Liver (tissue), 9 donors: Measurements from ENCODE around the gene DNAH2. TPM values are rescaled to one million over a fixed set of nuclear protein-coding genes. Genes with fewer than 3 reads are reported as not detected.

Experiments
- DNase-seq: peaks from one replicate; pipeline ENCODE4 v3.0.0-alpha.2; 2017; ENCODE audit warnings: low spot score
- H3K27ac ChIP-seq, 2 donors: one replicate each; pipeline ENCODE4 v1.7.0; 2013; ENCODE audit warnings: inconsistent platforms in 2 of 2, low read length in 2 of 2, control low read depth in 1 of 2, low read depth in 1 of 2, mild to moderate bottlenecking in 1 of 2
- H3K27me3 ChIP-seq, 4 donors: one replicate each; pipeline versions ENCODE4 v1.6.1 to v1.7.0; 2013; ENCODE audit warnings: low read length in 3 of 4, inconsistent platforms in 1 of 4, mild to moderate bottlenecking in 1 of 4, moderate library complexity in 1 of 4; ENCODE audit not compliant: control insufficient read depth in 4 of 4, insufficient read depth in 4 of 4
- H3K36me3 ChIP-seq, 4 donors: one replicate each; pipeline versions ENCODE4 v1.6.1 to v1.7.0; 2013; ENCODE audit warnings: low read length in 3 of 4, mild to moderate bottlenecking in 3 of 4, low read depth in 1 of 4, moderate library complexity in 1 of 4; ENCODE audit not compliant: control insufficient read depth in 4 of 4, insufficient read depth in 3 of 4
- H3K4me1 ChIP-seq, 4 donors: one replicate each; pipeline versions ENCODE4 v1.6.1 to v1.7.0; 2013; ENCODE audit warnings: low read length in 3 of 4, mild to moderate bottlenecking in 3 of 4, moderate library complexity in 1 of 4; ENCODE audit not compliant: control insufficient read depth in 4 of 4, insufficient read depth in 4 of 4
- H3K4me3 ChIP-seq, 3 donors: one replicate each; pipeline versions ENCODE4 v1.6.1 to v1.7.0; 2013; ENCODE audit warnings: low read length in 3 of 3, control low read depth in 1 of 3, low read depth in 1 of 3, mild to moderate bottlenecking in 1 of 3
- H3K9ac ChIP-seq, 2 donors: one replicate each; pipeline ENCODE4 v1.7.0; 2013; ENCODE audit warnings: low read length in 2 of 2, mild to moderate bottlenecking in 2 of 2, moderate library complexity in 2 of 2, control low read depth in 1 of 2, low read depth in 1 of 2
- H3K9me3 ChIP-seq, 4 donors: one replicate each; pipeline versions ENCODE4 v1.6.1 to v1.7.0; 2013; ENCODE audit warnings: low read length in 3 of 4; ENCODE audit not compliant: control insufficient read depth in 4 of 4
- EGR1 ChIP-seq, 2 donors: IDR thresholded peaks; 2 replicates each; pipeline ENCODE4 v1.6.1; 2016 to 2018; ENCODE audit warnings: antibody characterized with exemption in 2 of 2, low read depth in 2 of 2
- FOXA1 ChIP-seq: IDR thresholded peaks from 2 replicates; pipeline ENCODE4 v1.6.1; 2016; ENCODE audit warnings: antibody characterized with exemption
- FOXA2 ChIP-seq: IDR thresholded peaks from 2 replicates; pipeline ENCODE4 v1.6.1; 2016; ENCODE audit warnings: antibody characterized with exemption
- GABPA ChIP-seq, 2 donors: IDR thresholded peaks in 1 of 2; conservative IDR thresholded peaks in 1 of 2; 2 replicates each; pipeline ENCODE4 v1.6.1; 2016; ENCODE audit warnings: antibody characterized with exemption in 2 of 2, mild to moderate bottlenecking in 1 of 2, moderate library complexity in 1 of 2
- HNF4A ChIP-seq, 2 donors: conservative IDR thresholded peaks; 2 replicates each; pipeline ENCODE4 v1.6.1; 2016; ENCODE audit warnings: antibody characterized with exemption in 2 of 2, mild to moderate bottlenecking in 2 of 2
- HNF4G ChIP-seq: IDR thresholded peaks from 2 replicates; pipeline ENCODE4 v1.6.1; 2016; ENCODE audit warnings: antibody characterized with exemption
- JUND ChIP-seq, 2 donors: IDR thresholded peaks; 2 replicates each; pipeline ENCODE4 v1.6.1; 2016; ENCODE audit warnings: antibody characterized with exemption in 2 of 2
- RXRA ChIP-seq, 2 donors: IDR thresholded peaks; 2 replicates each; pipeline ENCODE4 v1.6.1; 2017 to 2018; ENCODE audit warnings: antibody characterized with exemption in 2 of 2, mild to moderate bottlenecking in 1 of 2
- SP1 ChIP-seq: IDR thresholded peaks from 2 replicates; pipeline ENCODE4 v1.6.1; 2018; ENCODE audit warnings: antibody characterized with exemption, mild to moderate bottlenecking
- YY1 ChIP-seq: IDR thresholded peaks from 2 replicates; pipeline ENCODE4 v1.6.1; 2016; ENCODE audit warnings: antibody characterized with exemption, mild to moderate bottlenecking
- WGBS: extraction: QIAGEN DNeasy Blood & Tissue Kit; methylation state at CpG from one replicate; pipeline ENCODE4 v1.1.7; 2013; 5-methylcytosine and 5-hydroxymethylcytosine counted together
- polyA plus RNA-seq, 2 donors: library from polyadenylated mRNA; stranded (reverse) in 1 of 2; unstranded in 1 of 2; fragments of 200-250 nt in 1 of 2; fragments of >200 nt in 1 of 2; fragmentation: Nextera tagmentation in 1 of 2; extraction: Ambion mirVana in 1 of 2; gene quantifications; one replicate each; pipeline versions ENCODE4 v1.2.1 to v1.2.3, GENCODE V29; 2013 to 2015
- total RNA-seq, 2 donors: library from RNA; depleted of rRNA; stranded (reverse); fragments of >200 nt; gene quantifications; one replicate each; pipeline ENCODE4 v1.2.3, GENCODE V29; 2014
- TF ChIP-seq, protein P1 (sequence below): IDR thresholded peaks from 2 replicates; pipeline ENCODE4 v1.6.1; 2016; ENCODE audit warnings: antibody characterized with exemption
- TF ChIP-seq, protein P2 (sequence below): IDR thresholded peaks from 2 replicates; pipeline ENCODE4 v1.6.1; 2016; ENCODE audit warnings: antibody characterized with exemption
- TF ChIP-seq, protein P3 (sequence below): fragments of 150-350 bp; IDR thresholded peaks from 2 replicates; pipeline ENCODE4 v1.5.1; 2017; ENCODE audit warnings: improper control_type of control experiment, low read depth, low read length; ENCODE audit not compliant: missing input control
- TF ChIP-seq, protein P4 (sequence below): IDR thresholded peaks from 2 replicates; pipeline ENCODE4 v1.6.1; 2016; ENCODE audit warnings: antibody characterized with exemption
- donor health status: healthy.
- donor health status: healthy.
- donor health status: healthy.
- donor health status: healthy.
- donor health status: healthy.

DNAH2 gene
- total and polyA plus RNA-seq, 4 donors = under 0.01 to 0.25 (median 0.05) TPM

DNA sequence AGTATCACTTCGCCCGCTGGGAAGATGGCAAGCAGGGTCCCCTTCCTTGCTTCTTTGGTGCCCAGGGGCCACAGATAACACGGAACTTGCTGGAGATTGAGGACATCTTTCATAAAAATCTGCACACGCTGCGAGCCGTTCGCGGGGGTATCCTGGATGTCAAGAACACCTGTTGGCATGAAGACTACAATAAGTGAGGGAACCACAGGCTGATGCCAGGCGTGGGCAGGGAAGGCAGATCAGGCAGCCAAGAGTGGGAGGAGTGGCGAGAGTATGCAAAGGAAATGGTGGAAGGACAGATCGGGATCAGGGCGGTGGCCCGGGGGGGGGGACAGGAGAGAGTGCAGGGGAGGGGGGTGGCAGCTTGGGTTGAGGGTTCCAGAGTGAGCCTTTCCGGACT, 22.2 kb downstream of the DNAH2 start:
- no peaks in the 10 kb centered on the region for H3K9me3 ChIP-seq
- no peak overlapping the region for H3K4me3 ChIP-seq
- no peaks in the 10 kb centered on the region for H3K27me3 ChIP-seq
- H3K27ac ChIP-seq = no peak overlapping the region
- TF ChIP-seq EGR1 (IDR thresholded peaks at IDR 0.05; ENCODE audit: low read depth in 2 of 2) = no peak
- TF ChIP-seq, protein P1, sequence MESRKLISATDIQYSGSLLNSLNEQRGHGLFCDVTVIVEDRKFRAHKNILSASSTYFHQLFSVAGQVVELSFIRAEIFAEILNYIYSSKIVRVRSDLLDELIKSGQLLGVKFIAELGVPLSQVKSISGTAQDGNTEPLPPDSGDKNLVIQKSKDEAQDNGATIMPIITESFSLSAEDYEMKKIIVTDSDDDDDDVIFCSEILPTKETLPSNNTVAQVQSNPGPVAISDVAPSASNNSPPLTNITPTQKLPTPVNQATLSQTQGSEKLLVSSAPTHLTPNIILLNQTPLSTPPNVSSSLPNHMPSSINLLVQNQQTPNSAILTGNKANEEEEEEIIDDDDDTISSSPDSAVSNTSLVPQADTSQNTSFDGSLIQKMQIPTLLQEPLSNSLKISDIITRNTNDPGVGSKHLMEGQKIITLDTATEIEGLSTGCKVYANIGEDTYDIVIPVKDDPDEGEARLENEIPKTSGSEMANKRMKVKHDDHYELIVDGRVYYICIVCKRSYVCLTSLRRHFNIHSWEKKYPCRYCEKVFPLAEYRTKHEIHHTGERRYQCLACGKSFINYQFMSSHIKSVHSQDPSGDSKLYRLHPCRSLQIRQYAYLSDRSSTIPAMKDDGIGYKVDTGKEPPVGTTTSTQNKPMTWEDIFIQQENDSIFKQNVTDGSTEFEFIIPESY = no peak
- TF ChIP-seq HNF4A (conservative IDR thresholded peaks at IDR 0.05) = no peak
- no peak for TF ChIP-seq YY1
- no peak for TF ChIP-seq GABPA (IDR thresholded peaks at IDR 0.05 in 1 of 2, conservative IDR thresholded peaks at IDR 0.05 in 1 of 2)
- TF ChIP-seq, protein P2, sequence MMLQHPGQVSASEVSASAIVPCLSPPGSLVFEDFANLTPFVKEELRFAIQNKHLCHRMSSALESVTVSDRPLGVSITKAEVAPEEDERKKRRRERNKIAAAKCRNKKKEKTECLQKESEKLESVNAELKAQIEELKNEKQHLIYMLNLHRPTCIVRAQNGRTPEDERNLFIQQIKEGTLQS = no peak
- TF ChIP-seq, protein P3, sequence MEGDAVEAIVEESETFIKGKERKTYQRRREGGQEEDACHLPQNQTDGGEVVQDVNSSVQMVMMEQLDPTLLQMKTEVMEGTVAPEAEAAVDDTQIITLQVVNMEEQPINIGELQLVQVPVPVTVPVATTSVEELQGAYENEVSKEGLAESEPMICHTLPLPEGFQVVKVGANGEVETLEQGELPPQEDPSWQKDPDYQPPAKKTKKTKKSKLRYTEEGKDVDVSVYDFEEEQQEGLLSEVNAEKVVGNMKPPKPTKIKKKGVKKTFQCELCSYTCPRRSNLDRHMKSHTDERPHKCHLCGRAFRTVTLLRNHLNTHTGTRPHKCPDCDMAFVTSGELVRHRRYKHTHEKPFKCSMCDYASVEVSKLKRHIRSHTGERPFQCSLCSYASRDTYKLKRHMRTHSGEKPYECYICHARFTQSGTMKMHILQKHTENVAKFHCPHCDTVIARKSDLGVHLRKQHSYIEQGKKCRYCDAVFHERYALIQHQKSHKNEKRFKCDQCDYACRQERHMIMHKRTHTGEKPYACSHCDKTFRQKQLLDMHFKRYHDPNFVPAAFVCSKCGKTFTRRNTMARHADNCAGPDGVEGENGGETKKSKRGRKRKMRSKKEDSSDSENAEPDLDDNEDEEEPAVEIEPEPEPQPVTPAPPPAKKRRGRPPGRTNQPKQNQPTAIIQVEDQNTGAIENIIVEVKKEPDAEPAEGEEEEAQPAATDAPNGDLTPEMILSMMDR = no peak
- TF ChIP-seq SP1 = no peak
- no peak for TF ChIP-seq FOXA1
- no peak for TF ChIP-seq FOXA2
- H3K9ac ChIP-seq = no peak overlapping the region
- no peak for DNase-seq
- H3K4me1 ChIP-seq = no peaks in the 10 kb centered on the region
- WGBS = 69% methylated on average over 14 of the region's 14 CpGs
- H3K36me3 ChIP-seq = no peaks in the 10 kb centered on the region

DNA sequence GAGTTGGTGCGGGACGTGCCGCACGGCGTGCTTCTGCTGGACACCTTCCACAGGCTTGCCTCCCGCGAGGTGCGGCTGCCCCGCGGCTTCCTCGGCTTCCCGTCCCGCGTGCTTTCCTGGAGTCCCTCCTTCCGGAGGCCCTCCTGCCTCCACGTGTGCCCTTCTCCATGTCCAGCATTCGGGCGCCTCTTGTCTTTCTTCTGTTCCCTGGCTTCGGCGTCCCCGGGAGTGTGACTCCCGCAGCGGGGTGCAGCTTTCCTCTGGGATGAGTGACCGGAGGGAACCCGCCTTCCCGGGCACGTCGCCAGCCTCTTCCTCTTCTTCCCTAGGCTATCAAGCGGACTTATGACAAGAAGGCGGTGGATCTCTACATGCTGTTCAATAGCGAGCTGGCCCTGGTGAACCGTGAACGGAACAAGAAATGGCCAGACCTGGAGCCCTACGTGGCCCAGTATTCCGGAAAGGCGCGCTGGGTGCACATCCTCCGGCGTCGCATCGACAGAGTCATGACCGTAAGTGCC, 23.0 kb downstream of the DNAH2 start:
- no peaks in the 10 kb centered on the region for H3K27me3 ChIP-seq
- no peaks in the 10 kb centered on the region for H3K36me3 ChIP-seq
- H3K27ac ChIP-seq = no peak overlapping the region
- TF ChIP-seq RXRA (IDR thresholded peaks at IDR 0.05) = peak in 1 of 2 donors; percentile 35
- TF ChIP-seq, protein P1 = no peak
- TF ChIP-seq FOXA2 = no peak
- WGBS = 56% methylated on average over 42 of the region's 42 CpGs
- no peak for DNase-seq
- no peak overlapping the region for H3K4me3 ChIP-seq
- H3K9me3 ChIP-seq = no peaks in the 10 kb centered on the region
- no peaks in the 10 kb centered on the region for H3K4me1 ChIP-seq
- H3K9ac ChIP-seq = no peak overlapping the region

DNA sequence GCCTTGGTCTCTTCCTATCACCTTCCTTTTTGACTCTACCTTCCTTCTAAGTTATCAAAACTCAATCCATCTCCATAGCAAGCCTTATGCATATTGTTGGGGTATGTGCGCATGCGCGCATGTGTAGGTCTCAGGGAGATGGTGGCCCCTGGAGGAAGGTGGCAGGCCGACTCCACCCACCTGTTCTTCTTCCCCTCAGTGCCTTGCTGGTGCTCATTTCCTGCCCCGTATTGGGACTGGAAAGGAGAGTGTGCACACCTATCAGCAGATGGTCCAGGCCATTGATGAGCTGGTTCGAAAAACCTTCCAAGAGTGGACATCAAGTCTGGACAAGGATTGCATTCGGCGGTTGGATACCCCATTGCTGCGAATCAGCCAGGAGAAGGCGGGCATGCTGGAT, 25.2 kb downstream of the DNAH2 start:
- H3K4me3 ChIP-seq = no peak overlapping the region
- WGBS = 77% methylated on average over 10 of the region's 10 CpGs
- no peak for DNase-seq
- peaks cover 0 to 4% (median 0%) of the 10 kb centered on the region in 4 donors for H3K27me3 ChIP-seq
- H3K4me1 ChIP-seq = no peaks in the 10 kb centered on the region
- no peaks in the 10 kb centered on the region for H3K9me3 ChIP-seq
- TF ChIP-seq GABPA (IDR thresholded peaks at IDR 0.05 in 1 of 2, conservative IDR thresholded peaks at IDR 0.05 in 1 of 2) (no peak), JUND (IDR thresholded peaks at IDR 0.05) (no peak), EGR1 (IDR thresholded peaks at IDR 0.05; ENCODE audit: low read depth in 2 of 2) (no peak), YY1 (no peak), HNF4G (no peak), RXRA (IDR thresholded peaks at IDR 0.05) (no peak)
- TF ChIP-seq, protein P4, sequence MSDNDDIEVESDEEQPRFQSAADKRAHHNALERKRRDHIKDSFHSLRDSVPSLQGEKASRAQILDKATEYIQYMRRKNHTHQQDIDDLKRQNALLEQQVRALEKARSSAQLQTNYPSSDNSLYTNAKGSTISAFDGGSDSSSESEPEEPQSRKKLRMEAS = no peak
- H3K36me3 ChIP-seq = no peaks in the 10 kb centered on the region
- H3K9ac ChIP-seq = no peak overlapping the region
- H3K27ac ChIP-seq = no peak overlapping the region
